Progenitor cell of endocrine pancreas (in vitro differentiated cells): Measurements from ENCODE around the gene SLC25A19. TPM values are rescaled to one million over a fixed set of nuclear protein-coding genes. Genes with fewer than 3 reads are reported as not detected.

Experiments used
- DNase-seq: peaks from one replicate; pipeline ENCODE4 v3.0.0; 2021; ENCODE audit warnings: low spot score; ENCODE audit not compliant: unreplicated experiment
- H3K27ac Mint-ChIP-seq: 2 replicates; pipeline ENCODE4 v1.8.0; 2021; ENCODE audit warnings: mild to moderate bottlenecking, moderate library complexity, mixed read lengths
- H3K27me3 Mint-ChIP-seq: 2 replicates; pipeline ENCODE4 v1.8.0; 2021; ENCODE audit warnings: mixed read lengths
- H3K36me3 Mint-ChIP-seq: 2 replicates; pipeline ENCODE4 v1.8.0; 2022; ENCODE audit warnings: mixed read lengths; ENCODE audit not compliant: insufficient read depth
- H3K4me1 Mint-ChIP-seq: 2 replicates; pipeline ENCODE4 v1.8.0; 2021; ENCODE audit warnings: low read depth, mixed read lengths
- H3K4me3 Mint-ChIP-seq: 2 replicates; pipeline ENCODE4 v1.8.0; 2021; ENCODE audit warnings: low read depth, mild to moderate bottlenecking, moderate library complexity, mixed read lengths
- H3K9me3 Mint-ChIP-seq: 2 replicates; pipeline ENCODE4 v1.8.0; 2021; ENCODE audit warnings: low read depth, mixed read lengths
- CTCF ChIP-seq: fragments of 200-600 bp; sonication (generic); IDR thresholded peaks from one replicate; pipeline ENCODE4 v1.5.0; 2021; ENCODE audit warnings: antibody characterized with exemption, mild to moderate bottlenecking; ENCODE audit not compliant: unreplicated experiment
- total RNA-seq: library from RNA; stranded (reverse); gene quantifications from 2 replicates; pipeline ENCODE4 v1.2.1, GENCODE V29; 2021

The SLC25A19 gene
- total RNA-seq, 1 donor from 2014 or later: 18.4 TPM

GRCh38 chr17:75266316-75267152 lies 22.7 kb downstream of the SLC25A19 start:
- Mint-ChIP-seq H3K36me3 (peaks cover 8% of the 10 kb centered on the region), H3K27ac (no peak overlapping the region), H3K4me1 (peaks cover 20% of the 10 kb centered on the region), H3K27me3 (no peaks in the 10 kb centered on the region), H3K9me3 (no peaks in the 10 kb centered on the region), H3K4me3 (no peak overlapping the region)
- no peak for DNase-seq
- TF ChIP-seq CTCF: no peak

- Mint-ChIP-seq H3K4me3 (no peak overlapping the region), H3K27ac (no peak overlapping the region), H3K4me1 (peaks cover 22% of the 10 kb centered on the region), H3K36me3 (peaks cover 8% of the 10 kb centered on the region), H3K9me3 (no peaks in the 10 kb centered on the region), H3K27me3 (no peaks in the 10 kb centered on the region)
- DNase-seq: no peak
- TF ChIP-seq CTCF: no peak
Measured at GRCh38 chr17:75265614-75266315, 23.5 kb downstream of the SLC25A19 start.

- no peak for DNase-seq
- Mint-ChIP-seq H3K27ac (peak overlapping the region; percentile 100), H3K27me3 (no peaks in the 10 kb centered on the region), H3K4me1 (peaks cover 29% of the 10 kb centered on the region), H3K4me3 (peak overlapping the region; percentile 97), H3K9me3 (no peaks in the 10 kb centered on the region), H3K36me3 (peaks cover 8% of the 10 kb centered on the region)
- no peak for TF ChIP-seq CTCF
Measured at GRCh38 chr17:75263055-75263454, 26.2 kb downstream of the SLC25A19 start.

GRCh38 chr17:75262112-75262606 lies 27.1 kb downstream of the SLC25A19 start:
- Mint-ChIP-seq H3K36me3 (peaks cover 8% of the 10 kb centered on the region), H3K4me3 (peak overlapping the region; percentile 97), H3K9me3 (no peaks in the 10 kb centered on the region), H3K27me3 (no peaks in the 10 kb centered on the region), H3K4me1 (peaks cover 30% of the 10 kb centered on the region), H3K27ac (peak overlapping the region; percentile 100)
- no peak for TF ChIP-seq CTCF
- DNase-seq: peak; percentile 20

- H3K27ac Mint-ChIP-seq: peak within 1 kb of the TSS; percentile 100
- no peaks in the 10 kb centered on the region for H3K9me3 Mint-ChIP-seq
- peaks cover 6% of the 10 kb centered on the region for H3K36me3 Mint-ChIP-seq
- TF ChIP-seq CTCF: no peak
- peaks cover 30% of the 10 kb centered on the region for H3K4me1 Mint-ChIP-seq
- peak within 1 kb of the TSS; percentile 97 for H3K4me3 Mint-ChIP-seq
- peak; percentile 91 for DNase-seq
- H3K27me3 Mint-ChIP-seq: no peaks in the 10 kb centered on the region
Measured at GRCh38 chr17:75261336-75262111, 27.7 kb downstream of the SLC25A19 start, which contains the start of the genes GGA3 and MRPS7. TSS of gene GGA3 (minus strand) at chr17:75261606. CDS start at chr17:75261587, 19 bp downstream. TSS of gene MRPS7 (plus strand) at chr17:75261879. CDS start at chr17:75261901, 22 bp downstream.
